Fibroblast of pulmonary artery (primary cell): ENCODE data around the gene EEFSEC.

Source experiments
- DNase-seq: peaks from one replicate; pipeline ENCODE4 v3.0.0-alpha.2; 2010; ENCODE audit warnings: low read depth
- H3K4me3 ChIP-seq: replicated peaks from 2 replicates; pipeline ENCODE4 v1.5.1; 2011; ENCODE audit warnings: low read depth, mild to moderate bottlenecking, control low read depth, low read length, moderate library complexity
- TF ChIP-seq, protein P1 (sequence below): IDR thresholded peaks from 2 replicates; pipeline ENCODE4 v1.5.1; 2011; ENCODE audit warnings: mild to moderate bottlenecking, control low read depth, low read length, inconsistent platforms; ENCODE audit errors: missing control alignments

EEFSEC gene

GRCh38 chr3:128313935-128314334, 160.7 kb downstream of the EEFSEC start:
- no peak overlapping the region for H3K4me3 ChIP-seq
- no peak for DNase-seq
- TF ChIP-seq, protein P1, sequence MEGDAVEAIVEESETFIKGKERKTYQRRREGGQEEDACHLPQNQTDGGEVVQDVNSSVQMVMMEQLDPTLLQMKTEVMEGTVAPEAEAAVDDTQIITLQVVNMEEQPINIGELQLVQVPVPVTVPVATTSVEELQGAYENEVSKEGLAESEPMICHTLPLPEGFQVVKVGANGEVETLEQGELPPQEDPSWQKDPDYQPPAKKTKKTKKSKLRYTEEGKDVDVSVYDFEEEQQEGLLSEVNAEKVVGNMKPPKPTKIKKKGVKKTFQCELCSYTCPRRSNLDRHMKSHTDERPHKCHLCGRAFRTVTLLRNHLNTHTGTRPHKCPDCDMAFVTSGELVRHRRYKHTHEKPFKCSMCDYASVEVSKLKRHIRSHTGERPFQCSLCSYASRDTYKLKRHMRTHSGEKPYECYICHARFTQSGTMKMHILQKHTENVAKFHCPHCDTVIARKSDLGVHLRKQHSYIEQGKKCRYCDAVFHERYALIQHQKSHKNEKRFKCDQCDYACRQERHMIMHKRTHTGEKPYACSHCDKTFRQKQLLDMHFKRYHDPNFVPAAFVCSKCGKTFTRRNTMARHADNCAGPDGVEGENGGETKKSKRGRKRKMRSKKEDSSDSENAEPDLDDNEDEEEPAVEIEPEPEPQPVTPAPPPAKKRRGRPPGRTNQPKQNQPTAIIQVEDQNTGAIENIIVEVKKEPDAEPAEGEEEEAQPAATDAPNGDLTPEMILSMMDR: no peak

GRCh38 chr3:128315313-128315712, 162.0 kb downstream of the EEFSEC start:
- no peak for DNase-seq
- TF ChIP-seq, protein P1: no peak
- H3K4me3 ChIP-seq: no peak overlapping the region

DNA sequence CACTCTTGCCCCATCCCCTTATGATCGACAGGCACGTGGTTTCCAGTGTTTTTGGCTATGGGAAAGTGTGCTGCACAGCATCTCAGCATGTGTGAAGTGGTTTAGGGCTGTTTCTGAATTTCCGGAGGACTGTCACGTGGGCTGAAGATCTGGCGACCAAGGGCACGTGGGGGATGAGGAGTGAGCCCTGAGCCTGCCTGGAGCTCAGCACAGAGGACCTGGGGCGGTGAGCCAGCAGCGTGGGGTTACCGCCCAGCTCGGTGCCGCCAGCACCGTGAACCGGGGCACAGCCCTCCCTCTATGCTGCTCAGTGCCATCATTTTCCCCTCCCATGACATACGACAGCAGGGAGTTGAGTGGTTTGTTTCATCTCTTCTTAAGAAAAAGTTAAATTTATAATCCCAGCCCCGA, 163.2 kb downstream of the EEFSEC start:
- DNase-seq: peak; percentile 38
- TF ChIP-seq, protein P1: no peak
- no peak overlapping the region for H3K4me3 ChIP-seq

GRCh38 chr3:128317101-128317697, 163.9 kb downstream of the EEFSEC start:
- TF ChIP-seq, protein P1: no peak
- no peak for DNase-seq
- H3K4me3 ChIP-seq: no peak overlapping the region

GRCh38 chr3:128317698-128318231, 164.5 kb downstream of the EEFSEC start:
- no peak overlapping the region for H3K4me3 ChIP-seq
- DNase-seq: peak; percentile 6

DNA sequence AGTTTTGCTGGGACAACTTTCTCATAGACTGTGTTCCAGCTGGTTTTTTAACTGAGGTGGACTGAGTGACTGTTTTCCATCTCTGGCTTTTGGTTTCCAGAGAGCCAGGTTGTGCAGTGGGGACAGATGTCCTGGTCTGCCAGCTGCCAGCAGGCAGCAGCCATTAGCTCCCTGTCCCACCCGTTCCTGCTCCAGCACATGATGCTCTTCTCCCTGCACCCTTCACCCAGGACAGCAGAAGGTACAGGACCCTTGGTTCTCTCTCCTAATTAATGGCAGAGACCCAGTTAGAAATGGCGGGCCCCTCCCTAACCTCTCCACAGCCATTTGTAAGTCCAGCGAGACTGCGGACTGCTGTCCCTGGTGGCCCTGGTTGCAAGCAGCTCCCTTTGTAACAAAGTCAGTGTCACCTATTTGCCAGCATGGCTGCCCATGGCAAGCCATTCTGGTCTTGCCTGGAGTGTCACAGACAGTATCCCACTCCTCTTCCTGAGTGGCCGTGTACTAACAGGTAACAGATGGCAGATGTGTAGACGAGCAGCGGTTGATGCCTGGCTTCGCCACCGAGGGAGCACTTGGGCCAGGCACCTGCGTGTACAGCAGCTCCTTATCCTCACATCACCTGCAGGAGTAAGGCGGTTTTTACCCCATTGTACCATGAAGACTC, 165.1 kb downstream of the EEFSEC start:
- DNase-seq: no peak
- TF ChIP-seq, protein P1: no peak
- no peak overlapping the region for H3K4me3 ChIP-seq

More at GRCh38 chr3:128317698-128318231, 164.5 kb downstream of the EEFSEC start:
- TF ChIP-seq, protein P1: no peak
